SU-DHL-6 (cell line): ENCODE results near the gene TMEM164.

Experiments
- CTCF ChIP-seq: fragments of 200-600 bp; sonication (generic); IDR thresholded peaks from one replicate; pipeline ENCODE4 v1.5.1; 2017; ENCODE audit warnings: antibody characterized with exemption, mild to moderate bottlenecking, low read length, moderate library complexity; ENCODE audit not compliant: insufficient read depth, poor library complexity, severe bottlenecking
- EZH2phosphoT487 ChIP-seq: fragments of 200-600 bp; sonication (generic), shearing (Covaris generic); conservative IDR thresholded peaks from 2 replicates; pipeline ENCODE4 v1.6.1; 2018; ENCODE audit warnings: mild to moderate bottlenecking, antibody characterized with exemption, low read length, moderate library complexity, mixed read lengths

DNA sequence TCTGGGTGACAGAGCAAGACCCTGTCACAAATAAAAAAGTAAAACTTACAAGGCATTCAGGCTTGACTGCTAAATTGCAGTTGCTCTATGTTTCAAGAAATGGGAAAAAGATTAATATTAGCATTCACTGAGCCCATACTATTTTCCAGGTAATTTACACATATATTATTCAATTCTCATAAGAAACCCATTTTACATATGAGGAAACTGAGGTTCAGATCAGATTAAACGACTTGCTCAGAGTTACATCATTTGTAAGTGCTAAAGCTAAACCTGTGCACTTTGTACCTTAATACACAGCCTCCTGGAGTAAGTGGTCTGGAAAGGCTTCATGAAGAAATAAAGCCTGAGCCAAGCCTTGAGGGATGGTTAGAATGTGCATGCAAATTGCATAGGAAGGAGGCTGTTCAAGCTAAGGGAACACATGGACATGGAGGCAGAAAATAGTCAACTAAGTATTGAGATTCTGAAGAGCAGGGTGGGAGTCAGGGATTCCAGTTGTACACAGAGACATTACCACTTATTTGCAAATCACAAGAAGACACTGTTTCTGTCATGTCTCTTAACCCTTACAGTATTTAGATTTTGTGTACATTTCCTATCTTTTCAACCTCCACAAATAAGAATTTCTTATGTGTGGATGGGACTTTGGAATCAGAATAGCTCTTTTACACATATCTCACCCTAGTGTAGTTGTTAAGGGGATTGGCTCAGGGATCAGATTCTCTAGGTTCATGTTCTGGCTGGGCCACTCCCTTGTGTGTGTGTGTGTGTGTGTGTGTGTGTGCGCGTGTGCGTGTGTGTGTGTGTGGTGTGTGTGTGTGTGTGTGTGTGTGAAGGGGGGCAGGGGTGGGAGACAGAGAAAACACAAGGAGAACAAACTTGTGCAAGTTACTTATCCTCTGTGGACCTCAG lies 113.4 kb downstream of the TMEM164 start:
- TF ChIP-seq CTCF (no peak), EZH2phosphoT487 (no peak)
